WERI-Rb-1 (cell line): Measurements from ENCODE around the gene FRAS1.

Source experiments
- DNase-seq: peaks from one replicate; pipeline ENCODE4 v3.0.0-alpha.2; 2020
- H3K27ac ChIP-seq: fragments of 250-450 bp; sonication (Bioruptor Pico); 2 replicates; pipeline ENCODE4 v1.5.1; 2020; ENCODE audit warnings: mild to moderate bottlenecking, moderate library complexity
- H3K27me3 ChIP-seq: fragments of 250-450 bp; sonication (Bioruptor Pico); 2 replicates; pipeline ENCODE4 v1.5.1; 2021; ENCODE audit warnings: mild to moderate bottlenecking, low read depth, moderate library complexity; ENCODE audit not compliant: insufficient read depth, severe bottlenecking
- H3K36me3 ChIP-seq: fragments of 250-450 bp; sonication (Bioruptor Pico); 2 replicates; pipeline ENCODE4 v1.5.1; 2020; ENCODE audit warnings: mild to moderate bottlenecking, moderate library complexity
- H3K4me3 ChIP-seq: 2 replicates; pipeline ENCODE4 v1.5.1; 2011; ENCODE audit warnings: low read depth, mild to moderate bottlenecking, control low read depth, low read length
- H3K9me3 ChIP-seq: fragments of 250-450 bp; sonication (Bioruptor Pico); 2 replicates; pipeline ENCODE4 v1.5.1; 2021; ENCODE audit warnings: mild to moderate bottlenecking, moderate library complexity; ENCODE audit not compliant: severe bottlenecking
- CTCF ChIP-seq: IDR thresholded peaks from 2 replicates; pipeline ENCODE4 v1.5.1; 2011; ENCODE audit warnings: low read depth, mild to moderate bottlenecking, control low read depth, inconsistent platforms, low read length

The FRAS1 gene

GRCh38 chr4:78309352-78309751, 252.2 kb downstream of the FRAS1 start:
- no peak overlapping the region for H3K27ac ChIP-seq

DNA sequence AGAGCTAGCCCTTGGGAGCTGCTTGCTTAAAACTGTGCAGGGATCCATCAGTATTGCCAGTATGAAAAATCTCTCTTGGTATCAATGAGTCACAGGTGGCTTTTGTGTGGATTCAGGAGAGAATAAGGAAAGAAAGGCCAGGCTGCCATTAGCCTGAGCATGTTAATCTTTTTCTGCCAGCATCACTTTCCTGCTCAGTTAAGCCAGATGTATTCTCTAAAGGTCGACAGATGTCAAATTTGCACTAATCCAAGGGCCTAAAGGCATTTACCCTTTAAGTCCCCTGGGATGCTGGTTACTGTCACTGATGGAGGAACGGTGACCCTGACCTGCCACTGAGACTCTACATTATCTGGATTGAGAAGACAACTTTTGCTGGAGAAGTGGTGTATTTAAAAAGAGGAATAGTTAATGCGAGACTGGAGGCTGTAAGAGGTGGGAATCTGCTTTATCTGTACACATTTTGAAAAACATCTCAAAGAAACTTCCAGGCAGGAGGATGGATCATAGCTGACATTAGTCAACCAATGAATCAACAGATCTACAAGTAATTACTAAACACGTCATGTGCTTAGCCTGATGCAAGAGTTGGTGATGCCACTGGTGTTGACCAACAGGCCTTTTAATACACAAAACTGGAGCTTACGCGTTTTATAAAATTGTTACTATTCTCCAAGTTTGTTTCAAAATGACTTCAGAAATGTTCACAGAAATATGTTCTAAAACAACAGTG, 253.1 kb downstream of the FRAS1 start:
- Histone ChIP-seq H3K9me3 (no peaks in the 10 kb centered on the region), H3K36me3 (no peaks in the 10 kb centered on the region), H3K27ac (no peak overlapping the region), H3K4me3 (no peak overlapping the region), H3K27me3 (peaks cover 14% of the 10 kb centered on the region)
- DNase-seq, result no peak
- TF ChIP-seq CTCF, result no peak

More at GRCh38 chr4:78309352-78309751, 252.2 kb downstream of the FRAS1 start:
- TF ChIP-seq CTCF, result no peak
- Histone ChIP-seq H3K36me3 (no peaks in the 10 kb centered on the region), H3K27me3 (peaks cover 13% of the 10 kb centered on the region), H3K4me3 (no peak overlapping the region), H3K9me3 (no peaks in the 10 kb centered on the region)
- DNase-seq, result no peak

GRCh38 chr4:78310740-78311115, 253.6 kb downstream of the FRAS1 start:
- no peaks in the 10 kb centered on the region for H3K36me3 ChIP-seq
- TF ChIP-seq CTCF, result no peak
- no peak overlapping the region for H3K4me3 ChIP-seq
- no peaks in the 10 kb centered on the region for H3K9me3 ChIP-seq
- H3K27ac ChIP-seq, result no peak overlapping the region
- peaks cover 14% of the 10 kb centered on the region for H3K27me3 ChIP-seq
- no peak for DNase-seq

DNA sequence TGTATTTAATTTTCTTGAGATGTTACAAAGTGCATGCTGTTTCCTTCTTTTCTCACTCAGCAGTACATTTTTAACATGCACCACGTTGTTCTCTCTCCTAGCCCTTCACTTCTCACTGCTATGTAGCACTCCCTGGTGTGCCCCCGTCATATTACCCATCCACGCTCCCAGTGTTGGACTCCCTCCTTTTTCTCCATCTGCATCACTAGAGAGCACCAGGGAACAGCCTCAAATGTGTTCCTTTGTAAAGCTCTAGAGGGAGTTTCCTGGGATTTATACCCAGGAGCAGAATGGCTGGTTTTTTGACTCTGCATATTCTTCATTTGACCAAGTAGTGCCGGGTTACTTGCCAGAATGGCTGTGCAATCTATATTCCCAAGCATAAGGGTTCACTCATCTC, 254.2 kb downstream of the FRAS1 start:
- no peak overlapping the region for H3K4me3 ChIP-seq
- H3K27me3 ChIP-seq, result peaks cover 14% of the 10 kb centered on the region
- H3K27ac ChIP-seq, result no peak overlapping the region
- no peaks in the 10 kb centered on the region for H3K9me3 ChIP-seq
- TF ChIP-seq CTCF, result no peak
- H3K36me3 ChIP-seq, result no peaks in the 10 kb centered on the region
- no peak for DNase-seq

- Histone ChIP-seq H3K27me3 (peaks cover 14% of the 10 kb centered on the region), H3K36me3 (no peaks in the 10 kb centered on the region), H3K27ac (no peak overlapping the region), H3K4me3 (no peak overlapping the region), H3K9me3 (no peaks in the 10 kb centered on the region)
- TF ChIP-seq CTCF, result no peak
- no peak for DNase-seq
Measured at GRCh38 chr4:78312989-78313753, 256.0 kb downstream of the FRAS1 start.
